ENCODE measurements around the gene TM2D3. TPM values are rescaled to one million over a fixed set of nuclear protein-coding genes. Genes with fewer than 3 reads are reported as not detected.

Gene TM2D3
- total and polyA plus RNA-seq, 10 of the 15 experiments (the other 5 are each of a cell fraction or from before 2014, with no cell fraction given): 28.3 to 84.5 (median 45.0) TPM

GRCh38 chr15:101641129-101641764 lies 10.9 kb downstream of the TM2D3 start (continued):
- TF ChIP-seq, protein P1, sequence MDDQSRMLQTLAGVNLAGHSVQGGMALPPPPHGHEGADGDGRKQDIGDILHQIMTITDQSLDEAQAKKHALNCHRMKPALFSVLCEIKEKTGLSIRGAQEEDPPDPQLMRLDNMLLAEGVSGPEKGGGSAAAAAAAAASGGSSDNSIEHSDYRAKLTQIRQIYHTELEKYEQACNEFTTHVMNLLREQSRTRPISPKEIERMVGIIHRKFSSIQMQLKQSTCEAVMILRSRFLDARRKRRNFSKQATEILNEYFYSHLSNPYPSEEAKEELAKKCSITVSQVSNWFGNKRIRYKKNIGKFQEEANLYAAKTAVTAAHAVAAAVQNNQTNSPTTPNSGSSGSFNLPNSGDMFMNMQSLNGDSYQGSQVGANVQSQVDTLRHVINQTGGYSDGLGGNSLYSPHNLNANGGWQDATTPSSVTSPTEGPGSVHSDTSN (IDR thresholded peaks at IDR 0.05; ENCODE audit: insufficient replicate concordance, low read depth, low read length): peak; percentile 74
- 0 out of 2 replicates have a peak, but pooled peaks have one; percentile 30 for TF ChIP-seq NBN (IDR thresholded peaks at IDR 0.05)
- TF ChIP-seq, protein P2, sequence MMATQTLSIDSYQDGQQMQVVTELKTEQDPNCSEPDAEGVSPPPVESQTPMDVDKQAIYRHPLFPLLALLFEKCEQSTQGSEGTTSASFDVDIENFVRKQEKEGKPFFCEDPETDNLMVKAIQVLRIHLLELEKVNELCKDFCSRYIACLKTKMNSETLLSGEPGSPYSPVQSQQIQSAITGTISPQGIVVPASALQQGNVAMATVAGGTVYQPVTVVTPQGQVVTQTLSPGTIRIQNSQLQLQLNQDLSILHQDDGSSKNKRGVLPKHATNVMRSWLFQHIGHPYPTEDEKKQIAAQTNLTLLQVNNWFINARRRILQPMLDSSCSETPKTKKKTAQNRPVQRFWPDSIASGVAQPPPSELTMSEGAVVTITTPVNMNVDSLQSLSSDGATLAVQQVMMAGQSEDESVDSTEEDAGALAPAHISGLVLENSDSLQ (IDR thresholded peaks at IDR 0.05): peak; percentile 93
- TF ChIP-seq SMC3 (IDR thresholded peaks at IDR 0.05; ENCODE audit: borderline replicate concordance, low read length): peak; percentile 77

DNA sequence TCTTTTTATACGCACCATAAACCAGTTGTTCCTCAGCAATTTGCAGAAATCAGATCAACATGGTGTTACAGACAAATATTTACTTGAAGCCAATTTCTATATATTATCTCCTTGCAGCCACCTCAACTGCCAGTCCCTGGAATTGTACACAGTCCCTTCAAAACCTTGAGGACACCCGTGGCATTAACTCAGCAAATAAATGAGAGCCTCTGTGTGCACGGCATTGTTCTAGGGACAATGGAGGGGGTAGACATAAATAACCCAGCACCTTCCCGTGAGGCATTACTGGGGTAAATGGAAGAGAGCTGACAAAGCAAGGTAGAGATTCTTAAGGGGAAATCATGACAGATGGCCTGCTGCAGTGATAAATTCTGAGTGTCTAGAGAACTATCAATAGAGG lies 12.5 kb downstream of the TM2D3 start:
- in situ Hi-C loops (cut with MboI): loop anchor here (5.0 kb wide), 1 partner anchor 347 kb away; no protein-coding TSS in a partner anchor
- TF ChIP-seq CHD1 (IDR thresholded peaks at IDR 0.05; ENCODE audit: low read depth, low read length) (no peak), IRF3 (IDR thresholded peaks at IDR 0.05) (no peak), PRDM15 (CRISPR knock-in tag; IDR thresholded peaks at IDR 0.05) (no peak), ZSCAN29 (IDR thresholded peaks at IDR 0.05) (no peak), ZNF384 (IDR thresholded peaks at IDR 0.05; ENCODE audit: borderline replicate concordance, low read depth, low read length) (no peak), IRF4 (IDR thresholded peaks at IDR 0.05; ENCODE audit: low read depth, low read length) (no peak)
- TF ChIP-seq, protein P2 (IDR thresholded peaks at IDR 0.05): no peak

More for the DNA sequence above, 12.5 kb downstream of the TM2D3 start:
- no peak overlapping the region for H3K27ac ChIP-seq (ENCODE audit: control insufficient read depth, insufficient read depth)
- DNase-seq (ENCODE audit: low read depth, low spot score) (no peak), FAIRE-seq (no peak), ATAC-seq (no peak)
- no peak overlapping the region for H3K9ac ChIP-seq (ENCODE audit: control insufficient read depth, insufficient read depth, low read length)
- ChIA-PET RAD21 (ENCODE audit: unreplicated experiment) (interaction anchor here (0.9 to 1.1 kb wide), 3 partner anchors 111 to 350 kb away, joined by 3 to 6 read pairs (median 5); no protein-coding TSS in a partner anchor), SMC1A (ENCODE audit: uncharacterized antibody, unreplicated experiment) (interaction anchor here (1.1 to 4.9 kb wide), 9 partner anchors 9 to 351 kb away, joined by 3 to 30 read pairs (median 5); partner anchors contain the start of gene SNRPA1), CTCF (interaction anchor here (0.7 to 5.1 kb wide), 10 partner anchors 10 to 616 kb away, joined by 3 to 93 read pairs (median 14); partner anchors contain the start of gene SNRPA1), POLR2A (interaction anchor here (0.6 to 0.7 kb wide), 2 partner anchors 15 to 555 kb away, joined by 3 read pairs; no protein-coding TSS in a partner anchor)
- no peaks in the 10 kb centered on the region for H4K20me1 ChIP-seq (ENCODE audit: control insufficient read depth, insufficient read depth)
- BruUV-seq (replicated peaks): no TSS peak
- no peak overlapping the region for H2AFZ ChIP-seq (ENCODE audit: control insufficient read depth, low read depth, low read length)
- 86% methylated on average over 4 of the region's 4 CpGs for WGBS (ENCODE audit: insufficient coverage, insufficient replicate concordance, low lambda C conversion rate, missing lambda C conversion rate)
- H3K4me2 ChIP-seq (ENCODE audit: control insufficient read depth, insufficient read depth): no peak overlapping the region
- H3K79me2 ChIP-seq (ENCODE audit: control insufficient read depth, insufficient read depth, low read length): no peaks in the 10 kb centered on the region
- no peak overlapping the region for H3K4me3 ChIP-seq
- H3K27me3 ChIP-seq (replicated peaks in 1 of 2; ENCODE audit: control insufficient read depth in 2 of 2, insufficient read depth in 2 of 2, low read length in 1 of 2): no peaks in the 10 kb centered on the region
- peaks cover 5% of the 10 kb centered on the region; the same call in 1 of the 2 replicates for H3K4me1 ChIP-seq (ENCODE audit: control insufficient read depth, insufficient read depth, low read length)
- no peaks in the 10 kb centered on the region for H3K9me3 ChIP-seq (replicated peaks; ENCODE audit: control insufficient read depth, insufficient read depth, low read length)
- H3K36me3 ChIP-seq (ENCODE audit: control insufficient read depth in 2 of 2, insufficient read depth in 2 of 2, low read length in 1 of 2): peaks cover 5 to 7% of the 10 kb centered on the region in 2 experiments; a peak in 2 of 4 replicates
- intact Hi-C loops (cut with micrococcal nuclease; ENCODE audit: unreplicated experiment): no loop called here
